ENCODE results near the gene TSPOAP1.

Gene TSPOAP1

DNA sequence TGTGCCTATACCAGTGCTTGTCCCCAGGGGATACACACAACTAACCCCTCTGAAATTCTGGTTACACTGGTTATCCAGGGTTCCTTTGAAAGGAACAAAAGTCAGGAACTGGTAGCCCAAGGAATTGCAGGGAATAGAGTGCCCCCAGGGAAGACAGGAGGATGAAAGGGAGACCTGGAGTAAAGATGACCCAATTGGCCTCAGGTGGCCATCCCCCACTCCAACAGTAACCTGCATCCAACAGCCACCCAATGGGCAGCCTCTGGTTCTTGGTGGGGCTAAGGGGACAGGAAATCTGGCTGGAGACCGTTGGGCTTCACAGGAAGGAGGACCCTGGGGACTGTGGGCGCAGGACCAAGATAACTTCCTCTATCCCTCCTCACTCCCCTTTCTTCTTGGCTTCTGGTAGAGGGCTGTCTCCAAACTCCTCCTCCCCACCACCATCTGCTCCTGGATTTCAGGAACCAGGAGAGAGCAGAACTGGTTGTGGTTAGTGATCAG is 47.0 kb downstream of the TSPOAP1 start:
- FAIRE-seq (no peak), DNase-seq (ENCODE audit: extremely low spot score, insufficient read length, low read depth) (no peak)

DNA sequence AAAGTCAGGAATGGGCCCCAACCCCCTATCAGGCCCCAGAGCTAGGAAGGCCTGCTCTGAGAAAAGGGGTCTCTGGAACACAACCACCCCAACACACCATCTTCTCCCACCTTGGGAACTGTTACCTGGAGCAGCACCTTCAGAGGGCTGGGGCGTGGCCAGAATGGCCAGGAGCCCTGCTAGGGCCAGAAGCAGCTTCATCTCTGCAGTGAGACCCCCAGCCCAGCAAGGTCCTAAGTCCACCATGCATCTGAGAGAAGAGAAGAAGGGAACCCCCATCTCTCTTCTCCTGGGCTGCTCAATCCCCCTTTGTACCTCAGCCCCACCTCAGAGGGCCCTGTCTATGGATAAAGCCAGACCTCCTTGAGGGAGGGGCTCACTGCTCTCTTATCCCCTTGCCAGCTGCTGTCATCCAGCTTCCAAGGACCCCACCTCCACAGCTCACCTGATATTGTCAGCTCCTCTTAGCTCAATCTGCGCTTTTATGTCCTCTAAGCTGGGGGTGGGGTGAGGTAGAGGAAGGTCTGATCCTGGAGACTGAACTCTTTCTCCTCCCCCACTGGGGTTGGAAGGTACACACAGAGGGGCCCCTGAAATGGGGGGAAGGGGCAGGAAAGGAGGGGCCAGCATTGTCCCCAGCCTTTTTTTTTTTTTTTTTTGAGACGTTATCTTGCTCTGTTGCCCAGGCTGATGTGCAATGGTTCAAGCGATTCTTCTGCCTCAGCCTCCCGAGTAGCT is 47.9 kb downstream of the TSPOAP1 start, which contains the start of gene MPO:
Gene MPO (minus strand): TSS at position 456 of the 738 bp plus-strand sequence. CDS start 177 bp downstream, at position 279.
- FAIRE-seq: no peak
- no peak for DNase-seq (ENCODE audit: extremely low spot score, insufficient read length, low read depth)

DNA sequence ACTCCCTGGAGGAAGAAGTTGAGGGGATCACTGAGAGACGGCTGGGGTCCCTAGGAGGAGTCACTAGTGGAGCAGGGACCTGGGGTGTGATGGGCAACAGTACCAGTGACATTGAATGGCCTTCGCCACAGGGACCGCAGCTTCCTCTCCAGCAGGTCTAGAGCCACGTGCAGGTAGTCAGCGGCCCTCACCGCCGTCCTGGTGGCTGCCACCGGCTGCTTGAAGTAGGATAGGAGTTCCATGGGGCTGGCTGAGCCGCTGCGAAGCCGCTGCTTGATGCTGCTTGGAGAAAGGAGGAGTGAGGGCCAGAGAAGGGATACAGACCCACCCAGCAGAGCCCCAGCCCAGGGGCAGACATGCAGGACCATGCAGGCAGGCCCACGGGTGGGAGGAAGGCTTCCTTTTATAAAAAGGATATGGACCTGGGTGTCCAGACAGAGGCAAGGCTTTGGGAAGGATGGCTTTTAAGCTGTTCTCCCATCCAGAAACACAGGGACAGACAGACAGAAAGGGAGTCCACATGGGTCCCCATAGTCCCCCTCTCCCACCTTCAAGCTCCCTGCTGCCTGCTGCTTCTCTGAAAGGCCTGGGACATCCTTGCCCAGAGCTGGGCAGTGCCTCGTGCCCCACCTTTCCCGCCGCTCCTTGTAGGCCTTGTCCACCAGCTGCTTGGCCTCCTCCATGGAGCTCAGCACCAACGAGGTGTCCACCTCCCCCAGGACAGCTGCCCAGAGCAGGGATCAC is 48.7 kb downstream of the TSPOAP1 start:
- no peak for FAIRE-seq
- DNase-seq (ENCODE audit: extremely low spot score, insufficient read length, low read depth): no peak

DNA sequence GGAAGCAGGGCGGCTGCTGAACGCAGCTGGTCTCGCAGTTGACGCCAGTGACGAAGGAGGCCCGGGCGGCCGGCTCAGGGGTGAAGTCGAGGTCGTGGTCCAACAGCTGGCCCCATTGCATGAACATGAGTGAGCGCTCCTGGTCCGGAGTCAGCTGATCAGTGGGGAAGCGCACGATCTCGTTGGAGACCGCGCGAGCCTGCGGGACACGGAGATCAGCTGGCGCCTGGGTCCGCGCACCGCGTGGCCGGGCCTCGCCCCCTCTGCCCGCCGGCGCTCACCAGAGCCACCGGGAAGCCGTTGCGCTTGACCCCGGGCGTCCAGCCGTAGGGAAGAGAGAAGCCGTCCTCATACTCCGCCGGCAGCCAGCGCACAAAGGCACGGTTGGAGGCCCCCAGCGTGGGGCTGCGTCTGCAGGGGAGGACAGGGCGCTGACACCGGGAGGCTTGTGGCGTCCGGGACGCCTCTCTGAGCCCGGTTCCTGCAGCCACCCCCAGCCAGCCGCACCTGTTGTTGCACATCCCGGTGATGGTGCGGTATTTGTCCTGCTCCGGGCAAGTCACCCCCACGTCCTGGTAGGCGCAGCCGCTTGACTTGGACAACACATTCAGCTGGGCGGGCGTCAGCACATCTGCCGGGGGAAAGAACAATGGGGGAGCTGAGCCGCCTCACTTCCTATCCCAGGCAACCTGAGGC is 49.4 kb downstream of the TSPOAP1 start:
- FAIRE-seq (no peak), DNase-seq (ENCODE audit: extremely low spot score, insufficient read length, low read depth) (no peak)

DNA sequence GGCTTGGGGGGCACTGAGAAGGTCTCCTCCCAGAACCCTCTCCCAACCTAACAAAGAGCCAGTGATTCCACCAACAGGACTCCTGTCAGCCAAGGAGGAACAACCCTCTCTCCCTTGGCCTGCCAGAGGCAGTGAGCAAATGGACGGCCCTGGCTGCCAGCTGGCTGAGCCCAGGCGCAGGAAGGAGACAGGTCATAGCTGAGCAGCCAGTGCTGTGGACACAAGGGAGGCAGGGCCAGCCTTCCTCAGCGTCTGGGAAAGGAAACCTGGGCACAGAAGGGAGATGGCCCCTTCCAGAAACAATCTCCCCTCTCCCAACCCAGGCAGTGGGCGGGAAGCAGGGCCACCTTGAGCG is 50.0 kb downstream of the TSPOAP1 start:
- no peak for DNase-seq (ENCODE audit: extremely low spot score, insufficient read length, low read depth)
- no peak for FAIRE-seq

DNA sequence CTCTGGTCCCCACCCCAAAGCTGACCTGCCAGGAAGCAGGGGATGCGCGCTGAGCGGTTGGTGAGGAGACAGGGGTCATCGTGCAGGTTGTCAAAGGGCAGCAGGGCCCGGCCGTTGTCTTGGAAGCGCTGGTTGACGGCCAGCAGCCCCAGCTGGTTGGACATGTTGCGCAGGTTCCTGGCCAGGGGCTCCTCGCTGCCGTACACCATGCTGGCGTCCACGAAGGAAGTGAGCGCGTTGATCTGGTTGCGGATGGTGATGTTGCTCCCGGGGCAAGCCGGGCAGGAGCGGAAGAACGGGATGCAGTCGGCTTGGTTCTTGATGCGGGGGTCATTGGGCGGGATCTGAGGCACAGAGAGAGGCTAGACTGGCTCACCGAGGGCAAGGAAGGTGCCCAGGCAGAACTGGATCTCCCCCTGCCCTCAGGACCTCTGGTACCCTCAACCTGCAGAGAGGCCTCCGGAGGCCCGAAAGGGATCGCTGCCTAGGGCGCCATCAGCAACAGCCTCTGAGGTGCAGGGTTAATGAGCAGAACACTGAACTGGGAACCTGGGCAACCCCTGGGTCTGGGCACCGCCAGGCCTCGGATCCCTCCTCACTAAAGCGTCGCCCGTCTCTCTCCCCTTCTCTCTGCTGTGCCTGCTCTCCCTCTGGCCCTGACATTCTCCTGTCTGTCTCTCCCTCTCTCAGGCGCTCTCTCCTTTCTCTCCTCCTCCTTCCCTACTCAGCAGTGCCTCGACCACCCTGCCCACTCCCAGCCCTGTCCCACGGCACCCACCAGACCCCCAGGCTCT is 50.6 kb downstream of the TSPOAP1 start:
- DNase-seq (ENCODE audit: extremely low spot score, insufficient read length, low read depth) (no peak), FAIRE-seq (no peak)

DNA sequence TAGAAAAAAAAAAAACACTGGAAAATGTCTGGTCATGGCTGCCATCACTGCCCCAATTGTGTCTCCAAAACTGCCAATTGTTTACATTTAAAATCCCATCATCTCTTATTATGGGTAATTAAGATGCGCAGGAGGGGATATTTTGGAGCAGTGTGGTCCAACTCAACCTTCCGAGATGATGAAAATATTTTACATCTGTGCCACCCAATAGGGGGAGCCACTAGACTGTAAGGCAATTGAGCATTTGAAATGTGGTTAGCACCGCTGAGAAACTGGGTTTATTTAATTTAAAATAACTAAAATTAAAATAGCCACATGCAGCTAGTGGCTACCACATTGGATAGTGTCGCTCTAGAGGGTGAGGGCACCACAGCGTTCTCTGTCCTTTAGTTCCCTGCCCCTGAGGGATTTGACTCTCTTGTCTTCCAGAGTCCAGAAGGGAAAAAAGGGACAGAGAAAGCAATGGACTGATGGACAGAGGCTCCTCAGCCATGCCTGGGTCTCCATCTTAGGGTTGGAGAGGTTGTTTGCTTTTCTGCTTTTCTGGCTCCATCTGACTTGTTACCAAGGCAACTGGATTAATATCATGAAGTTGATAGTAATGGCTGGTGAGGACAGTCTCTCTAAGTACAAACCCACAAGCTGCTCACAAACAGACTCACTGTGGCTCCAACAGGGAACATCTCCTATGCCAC is 51.3 kb downstream of the TSPOAP1 start:
- FAIRE-seq (no peak), DNase-seq (ENCODE audit: extremely low spot score, insufficient read length, low read depth) (no peak)

DNA sequence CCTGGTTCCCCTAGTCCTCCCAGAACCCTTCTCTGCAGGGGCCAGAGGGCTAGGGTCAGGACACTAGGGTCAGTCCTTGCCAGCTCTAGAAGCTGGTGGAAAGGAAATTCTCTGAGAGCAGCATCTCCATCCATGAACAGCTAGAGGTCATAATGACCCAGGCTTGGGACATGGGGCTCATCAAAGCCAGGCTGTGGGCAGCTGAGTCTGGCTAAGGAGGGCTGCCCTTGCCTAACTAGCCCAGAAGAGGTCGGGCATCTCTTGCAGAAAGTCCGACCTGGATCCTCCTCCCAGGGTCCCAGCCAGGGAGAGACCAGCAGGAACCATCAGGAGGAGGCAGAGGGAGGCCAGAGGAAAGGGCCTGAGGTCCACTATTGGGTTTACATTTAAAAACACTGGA is 52.2 kb downstream of the TSPOAP1 start:
- no peak for FAIRE-seq
- no peak for DNase-seq (ENCODE audit: extremely low spot score, insufficient read length, low read depth)

DNA sequence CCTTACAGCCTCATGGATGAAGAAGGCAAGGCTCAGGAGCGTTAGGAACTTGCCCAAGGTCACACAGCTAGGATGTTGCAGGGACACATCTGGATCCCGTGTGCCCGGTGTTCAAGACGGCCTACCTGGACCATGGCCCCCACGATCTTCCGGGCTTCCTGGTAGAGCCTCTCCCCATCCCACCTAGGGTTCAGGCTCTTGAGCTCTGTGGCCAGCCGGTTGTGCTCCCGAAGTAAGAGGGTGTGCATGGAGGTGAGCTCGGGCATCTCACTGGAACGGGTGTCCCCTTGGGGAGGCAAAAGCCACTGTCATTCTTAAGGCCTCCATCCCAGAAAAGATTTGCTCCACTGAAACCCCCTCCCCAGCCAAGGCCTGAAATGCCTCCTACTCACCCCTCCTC is 53.2 kb downstream of the TSPOAP1 start:
- no peak for DNase-seq (ENCODE audit: extremely low spot score, insufficient read length, low read depth)
- FAIRE-seq: no peak

DNA sequence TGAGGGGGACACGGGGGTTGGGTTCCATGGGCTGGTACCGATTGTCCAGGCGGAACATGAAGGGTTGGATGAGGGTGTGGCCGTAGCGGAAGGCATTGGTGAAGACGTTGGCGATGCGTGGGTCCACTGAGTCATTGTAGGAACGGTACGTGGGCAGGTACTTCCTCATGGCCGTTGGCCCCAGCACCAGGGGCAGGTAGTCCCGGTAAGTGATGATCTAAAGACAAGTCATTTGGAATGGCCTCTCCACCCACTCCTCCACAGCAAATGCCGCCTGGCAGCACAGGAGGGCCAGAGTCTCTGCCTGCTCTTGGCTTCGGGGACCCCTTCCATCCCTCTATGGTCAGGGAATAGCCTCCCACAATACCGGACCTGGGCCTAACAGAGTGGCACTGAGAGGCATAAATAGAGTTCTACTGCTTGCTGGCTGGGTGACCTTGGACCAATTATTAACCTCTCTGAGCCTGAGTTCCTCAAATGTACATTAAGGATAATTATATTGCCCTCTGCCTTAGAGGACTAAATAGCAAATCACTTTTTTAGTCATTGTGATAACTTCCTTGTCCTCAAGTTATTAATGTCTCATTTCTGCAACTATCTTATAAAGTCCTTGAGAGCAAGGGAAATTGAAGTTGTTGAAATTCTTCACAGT is 55.0 kb downstream of the TSPOAP1 start:
- FAIRE-seq: peak; percentile 48
- no peak for DNase-seq (ENCODE audit: extremely low spot score, insufficient read length, low read depth)

DNA sequence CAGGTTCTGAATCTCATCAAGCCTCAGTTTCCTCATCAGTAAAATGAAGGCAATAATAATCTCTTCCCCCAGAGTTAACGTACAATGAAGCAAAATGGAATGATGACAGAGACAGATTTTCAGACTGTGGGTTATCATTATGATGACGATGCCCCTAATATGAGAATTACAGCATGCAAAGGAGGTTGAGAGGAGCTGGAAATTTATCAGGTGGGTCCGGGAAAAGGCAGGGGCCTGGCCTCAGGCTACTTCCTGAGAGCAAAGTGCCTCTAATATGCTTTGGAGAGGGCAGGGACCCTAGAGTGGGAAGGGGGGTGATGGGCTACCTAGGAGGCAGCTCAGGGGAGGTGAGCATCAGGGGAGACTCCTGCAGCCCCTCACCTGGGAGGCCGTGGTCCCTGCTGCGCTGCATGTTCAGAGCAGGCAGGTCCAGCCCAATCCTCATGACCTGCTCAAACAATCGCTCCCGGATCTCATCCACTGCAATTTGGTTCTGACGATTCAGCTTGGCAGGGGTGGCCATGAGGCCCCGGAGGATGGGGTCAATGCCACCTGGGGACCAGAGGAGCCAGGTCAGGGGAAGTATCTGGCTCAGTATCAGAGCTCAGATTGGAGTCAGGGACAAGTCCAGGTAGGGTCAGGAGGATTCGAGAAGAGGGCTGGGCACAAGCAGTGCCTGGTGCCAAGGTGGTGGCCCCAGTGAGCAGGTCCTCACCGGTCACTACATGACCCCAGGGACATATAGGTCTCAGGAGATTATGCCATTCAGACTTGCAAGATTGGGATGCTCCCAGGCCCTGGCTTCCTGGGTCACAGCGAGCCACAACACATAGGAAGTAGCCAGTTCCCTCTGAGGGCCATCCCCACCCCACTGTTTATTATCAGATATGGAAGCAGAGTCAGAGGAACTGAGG is 56.0 kb downstream of the TSPOAP1 start:
- DNase-seq (ENCODE audit: extremely low spot score, insufficient read length, low read depth) (no peak), FAIRE-seq (no peak)

DNA sequence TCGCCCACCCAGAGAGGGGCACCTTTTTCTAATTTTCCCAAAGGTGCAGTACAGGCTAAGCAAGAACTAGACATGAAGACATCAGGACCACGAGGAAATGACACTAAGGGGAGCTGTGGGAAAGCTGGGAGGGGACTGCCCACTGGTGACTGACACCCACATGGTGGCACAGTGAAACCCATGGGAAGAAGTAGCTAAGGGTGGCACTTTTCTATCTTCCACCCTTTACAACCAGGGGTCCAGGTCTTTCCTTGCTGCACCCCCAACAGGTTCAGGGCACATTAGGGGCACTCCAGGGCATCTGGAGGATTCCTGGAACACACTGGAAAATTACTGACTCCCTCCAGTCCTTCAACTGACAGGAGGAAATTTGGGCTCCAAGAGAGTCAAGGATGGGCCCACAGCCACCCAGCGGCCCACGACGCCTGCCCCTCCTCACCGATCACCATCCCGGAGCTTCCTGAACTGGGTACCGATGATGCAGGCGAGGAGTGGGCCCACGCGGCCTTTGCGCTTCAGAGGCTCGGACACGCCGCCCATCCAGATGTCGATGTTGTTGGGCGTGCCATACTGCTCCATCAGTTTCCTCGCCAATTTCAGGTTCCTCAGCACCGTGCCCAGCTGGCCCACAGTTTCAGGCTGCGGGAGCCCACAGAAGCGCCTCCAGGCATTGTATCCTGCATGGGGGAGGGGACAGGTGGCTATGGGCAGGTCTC is 57.2 kb downstream of the TSPOAP1 start:
- no peak for DNase-seq (ENCODE audit: extremely low spot score, insufficient read length, low read depth)
- FAIRE-seq: no peak

DNA sequence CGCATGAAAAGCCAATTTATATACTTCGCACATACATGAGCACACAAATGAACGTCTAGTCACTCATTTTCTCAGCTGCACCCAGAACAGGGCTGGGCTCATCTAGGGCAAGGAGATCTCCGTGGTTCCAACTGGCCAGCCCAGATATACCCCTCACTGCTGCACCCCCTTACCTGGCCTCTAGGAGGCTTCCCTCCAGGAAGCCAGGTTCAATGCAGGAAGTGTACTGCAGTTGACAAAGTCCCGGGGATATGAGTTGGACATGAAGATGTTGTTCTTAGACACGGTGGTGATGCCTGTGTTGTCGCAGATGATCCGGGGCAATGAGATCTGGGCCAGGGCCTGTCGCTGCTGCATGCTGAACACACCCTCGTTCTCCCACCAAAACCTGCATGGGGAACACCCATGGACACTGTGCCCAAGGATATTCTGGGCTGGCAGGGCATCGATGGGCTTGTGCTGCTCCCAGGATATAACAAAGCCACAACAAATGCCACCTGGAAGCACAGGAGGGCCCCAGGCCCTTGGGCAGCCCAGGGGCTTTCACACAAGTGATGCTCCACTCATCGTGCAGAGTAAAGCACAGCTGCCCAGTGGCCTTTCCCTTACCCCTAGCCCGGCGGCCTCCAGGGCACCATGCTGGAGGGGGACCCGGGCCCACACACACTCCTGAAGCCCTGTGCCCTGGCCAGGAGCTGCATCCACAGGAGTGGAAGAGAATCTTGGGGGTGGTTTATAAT is 57.9 kb downstream of the TSPOAP1 start:
- DNase-seq (ENCODE audit: extremely low spot score, insufficient read length, low read depth) (no peak), FAIRE-seq (no peak)

DNA sequence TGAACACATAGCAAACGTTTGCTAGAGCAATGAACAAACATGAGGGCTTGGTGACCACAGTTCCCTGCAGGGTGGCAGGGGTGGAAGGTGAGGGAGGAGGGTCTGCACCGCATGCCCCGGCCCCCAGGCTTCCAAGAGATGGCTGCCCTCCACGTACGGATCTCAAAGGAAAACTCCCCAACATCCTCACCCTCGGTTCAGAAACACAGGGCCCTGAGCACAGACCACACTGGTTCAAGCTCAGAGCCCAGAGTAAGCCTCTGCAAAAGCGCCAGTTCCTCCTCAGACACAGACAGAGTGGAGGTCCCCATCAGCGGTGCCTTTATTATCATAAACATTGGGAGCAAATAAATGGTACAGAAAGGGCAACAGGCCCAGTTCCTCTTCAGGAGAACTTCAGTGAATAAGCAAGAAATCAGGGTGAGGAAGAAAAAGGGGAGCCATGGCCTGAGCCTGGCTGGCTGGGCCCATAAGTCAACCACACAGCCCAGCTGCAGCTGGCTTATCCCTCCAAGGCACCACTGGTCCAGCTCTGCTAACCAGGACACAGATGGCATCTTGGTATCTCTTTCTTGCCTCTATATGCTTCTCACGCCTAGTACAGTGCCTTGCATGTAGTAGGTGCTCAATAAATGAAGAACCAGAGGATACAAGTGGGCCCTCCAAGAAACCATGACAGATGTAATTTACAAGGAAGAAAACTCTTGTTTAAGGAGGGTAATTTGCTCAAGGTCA is 58.9 kb downstream of the TSPOAP1 start:
- DNase-seq (ENCODE audit: extremely low spot score, insufficient read length, low read depth) (no peak), FAIRE-seq (no peak)

DNA sequence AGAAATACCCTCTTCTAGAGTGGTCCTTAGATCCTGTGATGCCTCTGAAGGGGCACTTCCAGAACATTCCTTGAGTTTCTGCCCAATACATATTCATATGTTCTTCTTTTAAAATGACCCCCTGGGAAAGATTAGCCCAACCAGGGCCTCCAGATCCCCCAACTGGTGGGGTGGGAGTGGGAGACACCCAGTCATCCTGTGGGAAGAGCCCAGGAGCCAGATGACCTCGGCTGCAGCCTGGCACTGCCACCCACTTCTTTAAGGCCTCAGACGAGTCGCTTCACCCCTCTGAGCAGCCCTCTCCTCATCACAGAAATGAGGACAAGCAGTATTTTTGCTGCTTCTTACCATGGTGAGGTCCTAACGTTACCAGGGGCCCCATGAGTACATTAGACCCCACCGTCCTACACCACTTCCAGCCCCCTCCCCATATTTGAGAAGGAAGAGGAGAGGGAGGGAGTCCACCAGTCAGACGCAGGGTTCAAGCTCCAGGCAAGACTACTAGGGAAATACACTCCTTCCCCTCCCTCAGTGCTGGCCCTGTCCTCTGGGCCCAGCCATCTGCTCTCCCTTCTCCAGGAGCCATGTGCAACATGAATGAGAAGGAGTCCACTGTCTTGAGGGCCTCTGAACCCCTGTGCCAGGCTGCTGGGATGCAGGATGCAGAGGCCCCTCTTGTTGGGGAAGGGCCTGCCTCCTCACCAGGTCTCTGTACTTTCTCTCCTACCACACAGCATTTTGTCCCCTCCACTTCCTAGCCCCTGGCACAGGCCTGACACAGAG is 59.6 kb downstream of the TSPOAP1 start:
- FAIRE-seq: no peak
- DNase-seq (ENCODE audit: extremely low spot score, insufficient read length, low read depth): no peak
